BLaER1 treated with 17β-estradiol and CSF1 and Interleukin-3, amounts not matched to agents 10 nM and 100 nM (cell line): ENCODE results near the gene MEOX2.

Source experiments
- H3K27ac ChIP-seq, 11 experiments: shearing (Covaris generic); formaldehyde crosslinking; 2 replicates each; pipeline ENCODE4 v1.8.1; 2022
- H3K27me3 ChIP-seq, 11 experiments: shearing (Covaris generic); formaldehyde crosslinking; 2 replicates each; pipeline ENCODE4 v1.8.1; 2022
- H3K36me3 ChIP-seq, 11 experiments: shearing (Covaris generic); formaldehyde crosslinking; 2 replicates each; pipeline ENCODE4 v1.8.1; 2022
- H3K4me1 ChIP-seq, 10 experiments: shearing (Covaris generic); formaldehyde crosslinking; 2 replicates each; pipeline ENCODE4 v1.8.1; 2022
- H3K4me2 ChIP-seq, 11 experiments: shearing (Covaris generic); formaldehyde crosslinking; 2 replicates each; pipeline ENCODE4 v1.8.1; 2022
- H3K4me3 ChIP-seq, 10 experiments: shearing (Covaris generic); formaldehyde crosslinking; 2 replicates each; pipeline ENCODE4 v1.8.1; 2022
- H3K9ac ChIP-seq, 11 experiments: shearing (Covaris generic); formaldehyde crosslinking; 2 replicates each; pipeline ENCODE4 v1.8.1; 2022
- H3K9me3 ChIP-seq, 11 experiments: shearing (Covaris generic); formaldehyde crosslinking; replicated peaks in 1 of 11; 2 replicates each; pipeline ENCODE4 v1.8.1; 2022
- H4K20me1 ChIP-seq, 11 experiments: shearing (Covaris generic); formaldehyde crosslinking; 2 replicates each; pipeline ENCODE4 v1.8.1; 2022
- Cebpa-rat ChIP-seq, 11 experiments: shearing (Covaris generic); IDR thresholded peaks; 2 replicates each; pipeline ENCODE4 v1.8.1; 2022

MEOX2 gene

GRCh38 chr7:15604166-15604565 is 82.3 kb downstream of the MEOX2 start:
- no peaks in the 10 kb centered on the region for H3K4me1 ChIP-seq

DNA sequence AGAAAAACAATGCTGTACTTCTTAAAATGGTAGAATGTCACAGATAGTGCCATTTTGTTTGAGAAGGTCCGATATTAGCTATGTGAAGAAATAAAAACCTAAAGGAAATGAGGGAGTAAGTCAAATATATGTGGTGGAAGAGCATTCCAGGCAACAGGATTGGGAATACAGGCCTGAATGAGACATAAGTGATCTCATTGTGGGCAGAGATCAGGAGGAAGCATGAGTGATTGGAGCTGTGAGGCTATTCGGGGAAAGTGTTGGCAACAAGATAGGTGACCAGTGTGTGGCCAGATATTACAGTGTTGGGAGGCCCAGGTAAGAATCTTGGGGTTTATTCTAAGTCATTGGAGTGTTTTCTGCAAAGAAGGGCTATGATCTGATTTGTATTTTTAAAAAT is 83.4 kb downstream of the MEOX2 start:
- Histone ChIP-seq H3K4me1 (no peaks in the 10 kb centered on the region), H4K20me1 (no peaks in the 10 kb centered on the region), H3K9me3 (peaks cover 16 to 21% (median 18%) of the 10 kb centered on the region in 11 experiments), H3K4me3 (no peak overlapping the region), H3K36me3 (no peaks in the 10 kb centered on the region), H3K9ac (no peak overlapping the region), H3K27me3 (no peaks in the 10 kb centered on the region), H3K4me2 (no peak overlapping the region), H3K27ac (no peak overlapping the region)
- no peak for TF ChIP-seq Cebpa-rat (IDR thresholded peaks at IDR 0.05)

More at GRCh38 chr7:15604166-15604565, 82.3 kb downstream of the MEOX2 start:
- H3K9me3 ChIP-seq: peaks cover 12 to 14% (median 13%) of the 10 kb centered on the region in 11 experiments
- no peak overlapping the region for H3K4me3 ChIP-seq
- H3K27ac ChIP-seq: no peak overlapping the region
- no peaks in the 10 kb centered on the region for H4K20me1 ChIP-seq
- no peak for TF ChIP-seq Cebpa-rat (IDR thresholded peaks at IDR 0.05)
- H3K27me3 ChIP-seq: no peaks in the 10 kb centered on the region
- no peak overlapping the region for H3K9ac ChIP-seq
- no peaks in the 10 kb centered on the region for H3K36me3 ChIP-seq
- no peak overlapping the region for H3K4me2 ChIP-seq

DNA sequence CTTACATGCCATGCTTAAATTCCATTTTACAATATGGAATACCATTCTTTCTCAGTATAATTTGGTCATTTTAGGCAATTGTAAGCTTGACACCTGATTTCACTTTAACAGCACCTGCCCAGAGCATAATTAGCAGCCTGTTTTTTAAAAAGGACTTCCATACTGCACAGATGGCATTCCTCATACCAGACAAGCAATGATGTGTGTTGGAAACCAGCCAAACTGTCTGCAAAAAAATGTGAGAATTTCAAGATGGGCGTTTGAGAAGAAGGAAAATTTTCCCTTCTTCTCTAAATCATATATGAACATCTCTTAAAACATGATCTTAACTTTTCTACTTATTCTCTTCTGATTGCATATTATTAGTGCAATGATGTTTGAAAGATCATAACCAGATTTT is 84.2 kb downstream of the MEOX2 start:
- Histone ChIP-seq H3K36me3 (no peaks in the 10 kb centered on the region), H3K4me3 (no peak overlapping the region), H3K9me3 (peaks cover 16 to 21% (median 18%) of the 10 kb centered on the region in 11 experiments), H3K4me1 (no peaks in the 10 kb centered on the region), H4K20me1 (no peaks in the 10 kb centered on the region), H3K27me3 (no peaks in the 10 kb centered on the region), H3K9ac (no peak overlapping the region), H3K27ac (no peak overlapping the region), H3K4me2 (no peak overlapping the region)
- TF ChIP-seq Cebpa-rat (IDR thresholded peaks at IDR 0.05): no peak

GRCh38 chr7:15601175-15601574 is 85.3 kb downstream of the MEOX2 start:
- TF ChIP-seq Cebpa-rat (IDR thresholded peaks at IDR 0.05): no peak
- Histone ChIP-seq H3K27ac (no peak overlapping the region), H4K20me1 (no peaks in the 10 kb centered on the region), H3K27me3 (no peaks in the 10 kb centered on the region), H3K4me2 (no peak overlapping the region), H3K9ac (no peak overlapping the region), H3K9me3 (peaks cover 16 to 21% (median 18%) of the 10 kb centered on the region in 11 experiments), H3K36me3 (no peaks in the 10 kb centered on the region), H3K4me3 (no peak overlapping the region), H3K4me1 (no peaks in the 10 kb centered on the region)

DNA sequence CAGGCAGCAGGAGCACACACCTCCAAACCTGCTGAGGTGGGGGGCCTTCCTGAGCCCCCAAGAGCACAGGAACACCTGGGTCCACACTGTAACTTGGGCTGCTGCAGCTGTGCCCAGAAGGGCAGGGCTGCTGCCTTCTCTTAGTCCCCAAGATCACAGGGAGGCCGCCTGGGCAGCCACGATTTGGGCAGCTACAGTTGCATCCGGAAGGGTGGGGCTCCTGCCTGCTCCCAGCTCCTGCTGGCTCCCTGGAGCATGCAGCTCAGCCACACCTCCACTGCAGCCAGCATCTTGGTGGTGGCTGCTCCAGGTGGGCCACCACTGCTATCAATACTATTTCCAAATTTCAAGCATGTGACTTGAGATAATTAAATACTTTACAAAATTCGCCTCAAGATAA is 86.2 kb downstream of the MEOX2 start:
- Histone ChIP-seq H4K20me1 (no peaks in the 10 kb centered on the region), H3K36me3 (no peaks in the 10 kb centered on the region), H3K27ac (no peak overlapping the region), H3K4me3 (no peak overlapping the region), H3K27me3 (no peaks in the 10 kb centered on the region), H3K9me3 (peaks cover 16 to 21% (median 18%) of the 10 kb centered on the region in 11 experiments), H3K9ac (no peak overlapping the region), H3K4me1 (no peaks in the 10 kb centered on the region), H3K4me2 (no peak overlapping the region)
- no peak for TF ChIP-seq Cebpa-rat (IDR thresholded peaks at IDR 0.05)

DNA sequence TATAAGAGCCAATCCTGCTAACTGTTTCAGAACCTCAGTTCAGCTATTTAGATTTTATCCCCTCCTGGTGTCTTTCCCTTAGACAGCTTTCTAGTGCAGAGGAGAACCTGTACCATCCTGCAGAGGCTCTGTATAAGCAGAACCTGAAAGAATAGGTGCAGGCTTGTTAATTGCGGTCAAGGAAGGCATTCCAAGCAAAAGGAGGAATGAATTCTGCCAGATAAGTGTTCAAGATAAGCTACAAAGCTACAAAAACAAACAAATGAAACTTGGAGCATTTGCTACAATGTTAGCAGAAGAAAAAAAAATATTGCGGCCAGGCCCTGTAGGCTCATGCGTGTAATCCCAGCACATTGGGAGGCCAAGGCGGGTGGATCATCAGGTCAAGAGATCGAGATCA is 92.0 kb downstream of the MEOX2 start:
- H3K4me2 ChIP-seq: no peak overlapping the region
- H3K36me3 ChIP-seq: no peaks in the 10 kb centered on the region
- no peak overlapping the region for H3K27ac ChIP-seq
- no peaks in the 10 kb centered on the region for H4K20me1 ChIP-seq
- TF ChIP-seq Cebpa-rat (IDR thresholded peaks at IDR 0.05): no peak
- H3K27me3 ChIP-seq: no peaks in the 10 kb centered on the region
- no peak overlapping the region for H3K4me3 ChIP-seq
- H3K9ac ChIP-seq: no peak overlapping the region
- H3K4me1 ChIP-seq: no peaks in the 10 kb centered on the region
- peaks cover 6 to 11% (median 8%) of the 10 kb centered on the region in 11 experiments for H3K9me3 ChIP-seq

- Histone ChIP-seq H3K36me3 (no peaks in the 10 kb centered on the region), H3K9me3 (no peaks in the 10 kb centered on the region), H3K9ac (no peak overlapping the region), H3K27ac (no peak overlapping the region), H4K20me1 (no peaks in the 10 kb centered on the region), H3K27me3 (no peaks in the 10 kb centered on the region), H3K4me1 (no peaks in the 10 kb centered on the region), H3K4me3 (no peak overlapping the region), H3K4me2 (no peak overlapping the region)
- TF ChIP-seq Cebpa-rat (IDR thresholded peaks at IDR 0.05): no peak
These were observed 93.1 kb downstream of the MEOX2 start for GRCh38 chr7:15593382-15593781.

GRCh38 chr7:15586266-15586665 is 100.2 kb downstream of the MEOX2 start:
- no peak for TF ChIP-seq Cebpa-rat (IDR thresholded peaks at IDR 0.05)
- no peak overlapping the region for H3K9ac ChIP-seq
- peaks cover 8 to 19% (median 12%) of the 10 kb centered on the region in 11 experiments for H3K9me3 ChIP-seq
- no peaks in the 10 kb centered on the region for H4K20me1 ChIP-seq
- H3K36me3 ChIP-seq: no peaks in the 10 kb centered on the region
- no peak overlapping the region for H3K4me2 ChIP-seq
- H3K27ac ChIP-seq: no peak overlapping the region
- no peaks in the 10 kb centered on the region for H3K27me3 ChIP-seq
- peaks cover 0 to 5% (median 0%) of the 10 kb centered on the region in 10 experiments; a peak in 1 of 20 replicates for H3K4me1 ChIP-seq
- H3K4me3 ChIP-seq: no peak overlapping the region

DNA sequence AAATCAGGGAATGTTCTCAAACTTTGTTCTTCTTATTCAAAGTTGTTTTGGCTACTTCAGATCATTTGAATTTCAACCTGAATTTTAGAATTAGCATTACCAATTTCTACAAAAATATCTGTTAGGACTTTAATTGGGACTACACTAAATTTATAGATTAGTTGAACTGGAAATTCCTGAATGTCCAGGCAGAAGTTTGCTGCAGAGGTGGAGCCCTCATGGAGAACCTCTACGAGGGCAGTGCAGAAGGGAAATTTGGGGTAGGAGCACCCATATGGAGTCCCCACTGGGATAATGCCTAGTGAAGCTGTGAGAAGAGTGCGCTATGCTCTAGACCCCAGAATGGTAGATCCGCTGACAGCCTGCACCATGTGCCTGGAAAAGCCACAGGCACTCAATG is 101.9 kb downstream of the MEOX2 start:
- peaks cover 0 to 11% (median 0%) of the 10 kb centered on the region in 10 experiments; a peak in 4 of 20 replicates for H3K4me1 ChIP-seq
- no peak for TF ChIP-seq Cebpa-rat (IDR thresholded peaks at IDR 0.05)

GRCh38 chr7:15582773-15583172 is 103.7 kb downstream of the MEOX2 start:
- Histone ChIP-seq H3K9me3 (peaks cover 8 to 19% (median 12%) of the 10 kb centered on the region in 11 experiments), H3K4me2 (no peak overlapping the region), H3K36me3 (no peaks in the 10 kb centered on the region), H3K27me3 (no peaks in the 10 kb centered on the region), H3K4me1 (peaks cover 0 to 11% (median 0%) of the 10 kb centered on the region in 10 experiments; a peak in 4 of 20 replicates), H4K20me1 (no peaks in the 10 kb centered on the region), H3K27ac (no peak overlapping the region), H3K9ac (no peak overlapping the region), H3K4me3 (no peak overlapping the region)
- TF ChIP-seq Cebpa-rat (IDR thresholded peaks at IDR 0.05): no peak

More for the DNA sequence above, 101.9 kb downstream of the MEOX2 start:
- no peaks in the 10 kb centered on the region for H3K36me3 ChIP-seq
- no peaks in the 10 kb centered on the region for H3K27me3 ChIP-seq
- no peak overlapping the region for H3K4me3 ChIP-seq
- H3K27ac ChIP-seq: no peak overlapping the region
- H3K9ac ChIP-seq: no peak overlapping the region
- no peak overlapping the region for H3K4me2 ChIP-seq
- H4K20me1 ChIP-seq: no peaks in the 10 kb centered on the region
- peaks cover 8 to 19% (median 12%) of the 10 kb centered on the region in 11 experiments for H3K9me3 ChIP-seq
